Lower leg skin (tissue), 3 donors: ENCODE data around the gene CSNK1D.

ENCODE experiments used
- CTCF ChIP-seq, 3 donors: fragments of 450-650 bp; IDR thresholded peaks; one replicate each; pipeline ENCODE4 v1.5.1; 2016; ENCODE audit warnings: antibody characterized with exemption in 3 of 3, mild to moderate bottlenecking in 3 of 3, moderate library complexity in 2 of 3
- POLR2A ChIP-seq, 2 donors: fragments of 450-650 bp; IDR thresholded peaks; one replicate each; pipeline ENCODE4 v1.6.1; 2016 to 2017; ENCODE audit warnings: antibody characterized with exemption in 2 of 2, mild to moderate bottlenecking in 1 of 2, moderate library complexity in 1 of 2

- TF ChIP-seq POLR2A (IDR thresholded peaks at IDR 0.05) (no peak), CTCF (IDR thresholded peaks at IDR 0.05) (no peak)
Measured at GRCh38 chr17:82195675-82196672, 77.5 kb downstream of the CSNK1D start.
